Measurements from ENCODE around the gene SLC45A1.

The SLC45A1 gene

DNA sequence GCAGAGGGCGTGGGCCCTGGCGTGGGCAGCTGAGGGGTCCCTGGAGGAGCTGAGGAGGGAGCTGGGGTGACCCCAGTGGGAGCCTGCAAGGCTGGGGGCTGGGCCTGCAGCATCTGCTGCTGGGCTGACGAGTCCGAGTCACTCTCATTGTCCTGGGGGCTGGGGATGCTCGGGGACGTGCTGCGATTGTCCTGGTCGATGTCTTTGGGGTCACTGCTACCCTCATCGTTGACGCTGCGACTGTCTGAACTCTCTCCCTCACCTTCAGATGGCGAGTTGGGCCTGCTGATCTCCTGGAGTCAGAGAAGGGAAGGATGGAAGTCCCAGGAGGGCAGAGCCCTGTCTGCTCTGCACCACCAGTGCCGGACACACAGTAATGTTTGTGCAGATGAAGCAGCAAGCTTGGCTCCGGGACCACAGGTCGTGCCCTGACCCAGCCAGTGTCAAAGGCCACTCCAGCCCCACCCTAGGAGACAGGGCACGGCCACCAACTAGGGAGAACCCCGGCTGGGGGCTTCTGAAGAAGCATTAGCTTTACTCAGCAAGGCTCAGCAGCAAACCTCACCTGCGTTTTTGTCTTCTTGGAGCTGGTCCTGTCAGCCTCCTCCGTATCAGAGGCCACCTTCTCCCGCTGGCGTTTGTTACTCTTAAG lies 43.4 kb downstream of the SLC45A1 start:
- no peaks in the 10 kb centered on the region for H3K9me3 ChIP-seq (ENCODE audit: control insufficient read depth, low read length)
- H3K9ac ChIP-seq, result no peak overlapping the region
- no peaks in the 10 kb centered on the region for H3K27me3 ChIP-seq (ENCODE audit: control insufficient read depth, insufficient read depth, low read length)
- TF ChIP-seq, protein P1, sequence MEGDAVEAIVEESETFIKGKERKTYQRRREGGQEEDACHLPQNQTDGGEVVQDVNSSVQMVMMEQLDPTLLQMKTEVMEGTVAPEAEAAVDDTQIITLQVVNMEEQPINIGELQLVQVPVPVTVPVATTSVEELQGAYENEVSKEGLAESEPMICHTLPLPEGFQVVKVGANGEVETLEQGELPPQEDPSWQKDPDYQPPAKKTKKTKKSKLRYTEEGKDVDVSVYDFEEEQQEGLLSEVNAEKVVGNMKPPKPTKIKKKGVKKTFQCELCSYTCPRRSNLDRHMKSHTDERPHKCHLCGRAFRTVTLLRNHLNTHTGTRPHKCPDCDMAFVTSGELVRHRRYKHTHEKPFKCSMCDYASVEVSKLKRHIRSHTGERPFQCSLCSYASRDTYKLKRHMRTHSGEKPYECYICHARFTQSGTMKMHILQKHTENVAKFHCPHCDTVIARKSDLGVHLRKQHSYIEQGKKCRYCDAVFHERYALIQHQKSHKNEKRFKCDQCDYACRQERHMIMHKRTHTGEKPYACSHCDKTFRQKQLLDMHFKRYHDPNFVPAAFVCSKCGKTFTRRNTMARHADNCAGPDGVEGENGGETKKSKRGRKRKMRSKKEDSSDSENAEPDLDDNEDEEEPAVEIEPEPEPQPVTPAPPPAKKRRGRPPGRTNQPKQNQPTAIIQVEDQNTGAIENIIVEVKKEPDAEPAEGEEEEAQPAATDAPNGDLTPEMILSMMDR (IDR thresholded peaks at IDR 0.05), result no peak
- no peak overlapping the region for H2AFZ ChIP-seq
- no peak overlapping the region for H3K27ac ChIP-seq
- H3K4me3 ChIP-seq (ENCODE audit: low read depth, low read length), result no peak overlapping the region
- no peaks in the 10 kb centered on the region for H3K36me3 ChIP-seq (ENCODE audit: control insufficient read depth, insufficient read depth, low read length)
- H3K4me1 ChIP-seq, result peaks cover 9% of the 10 kb centered on the region
- no peaks in the 10 kb centered on the region for H3K79me2 ChIP-seq
- no peak overlapping the region for H3K4me2 ChIP-seq (ENCODE audit: low read length)

DNA sequence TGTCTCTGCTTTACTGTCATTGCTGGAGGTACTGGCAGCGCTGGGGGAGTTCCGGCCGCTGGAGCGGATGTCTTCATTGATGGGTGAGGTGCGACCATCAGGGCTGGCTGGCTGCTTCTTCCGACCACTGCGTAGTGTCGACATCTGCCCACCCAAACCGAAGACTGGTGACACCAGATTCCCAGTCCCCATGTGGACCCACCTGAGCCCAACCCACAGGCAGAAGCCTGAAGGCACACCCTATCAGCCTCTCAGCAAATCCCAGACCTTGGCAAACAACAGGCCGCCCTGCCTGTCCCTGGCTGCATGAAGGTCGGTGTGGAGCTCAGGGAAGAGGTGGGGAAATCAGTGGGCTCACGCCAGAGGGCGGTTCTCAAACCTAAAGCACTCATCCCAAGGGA lies 44.8 kb downstream of the SLC45A1 start:
- H2AFZ ChIP-seq, result no peak overlapping the region
- H3K9me3 ChIP-seq (ENCODE audit: control insufficient read depth, low read length), result no peaks in the 10 kb centered on the region
- no peaks in the 10 kb centered on the region for H3K27me3 ChIP-seq (ENCODE audit: control insufficient read depth, insufficient read depth, low read length)
- H3K27ac ChIP-seq, result no peak overlapping the region
- H3K36me3 ChIP-seq (ENCODE audit: control insufficient read depth, insufficient read depth, low read length), result no peaks in the 10 kb centered on the region
- H3K79me2 ChIP-seq, result no peaks in the 10 kb centered on the region
- H3K4me3 ChIP-seq (ENCODE audit: low read depth, low read length), result no peak overlapping the region
- H3K9ac ChIP-seq, result no peak overlapping the region
- H3K4me2 ChIP-seq (ENCODE audit: low read length), result peak overlapping the region; percentile 22
- TF ChIP-seq, protein P1 (IDR thresholded peaks at IDR 0.05), result no peak
- H3K4me1 ChIP-seq, result peaks cover 11% of the 10 kb centered on the region

DNA sequence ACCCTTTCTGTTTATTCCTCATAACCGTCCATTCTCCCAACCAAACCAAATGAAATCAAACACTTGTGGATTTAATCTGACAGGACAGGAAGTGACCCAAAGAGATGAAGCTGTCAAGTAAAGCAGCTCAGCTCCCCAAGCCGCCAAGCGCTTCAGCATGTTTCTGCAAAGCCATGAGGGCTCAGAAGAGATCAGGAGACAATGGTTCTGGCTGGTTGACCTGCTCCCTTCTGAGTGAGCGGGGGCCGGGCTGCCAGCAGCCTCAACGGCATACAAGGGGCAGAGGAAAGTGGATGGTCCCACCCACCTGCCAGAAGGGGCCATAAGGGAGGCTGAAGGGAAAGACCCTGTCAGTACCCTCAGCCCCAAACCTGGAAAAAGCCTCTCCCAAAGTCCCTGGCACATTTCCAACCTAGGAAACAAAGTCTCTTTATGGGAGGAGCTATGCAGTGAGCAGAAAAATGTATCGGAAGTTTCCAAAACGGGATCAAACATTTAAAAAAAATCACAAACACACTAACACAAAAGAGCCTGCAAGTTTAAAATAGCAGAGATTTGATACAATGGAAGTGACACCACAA lies 45.4 kb downstream of the SLC45A1 start:
- TF ChIP-seq, protein P1 (IDR thresholded peaks at IDR 0.05), result no peak
- Histone ChIP-seq H3K4me3 (ENCODE audit: low read depth, low read length) (no peak overlapping the region), H3K9ac (no peak overlapping the region), H2AFZ (no peak overlapping the region), H3K79me2 (no peaks in the 10 kb centered on the region), H3K9me3 (ENCODE audit: control insufficient read depth, low read length) (no peaks in the 10 kb centered on the region), H3K27ac (peak overlapping the region; percentile 32), H3K4me2 (ENCODE audit: low read length) (peak overlapping the region; percentile 22), H3K4me1 (peaks cover 16% of the 10 kb centered on the region), H3K27me3 (ENCODE audit: control insufficient read depth, insufficient read depth, low read length) (no peaks in the 10 kb centered on the region), H3K36me3 (ENCODE audit: control insufficient read depth, insufficient read depth, low read length) (no peaks in the 10 kb centered on the region)

DNA sequence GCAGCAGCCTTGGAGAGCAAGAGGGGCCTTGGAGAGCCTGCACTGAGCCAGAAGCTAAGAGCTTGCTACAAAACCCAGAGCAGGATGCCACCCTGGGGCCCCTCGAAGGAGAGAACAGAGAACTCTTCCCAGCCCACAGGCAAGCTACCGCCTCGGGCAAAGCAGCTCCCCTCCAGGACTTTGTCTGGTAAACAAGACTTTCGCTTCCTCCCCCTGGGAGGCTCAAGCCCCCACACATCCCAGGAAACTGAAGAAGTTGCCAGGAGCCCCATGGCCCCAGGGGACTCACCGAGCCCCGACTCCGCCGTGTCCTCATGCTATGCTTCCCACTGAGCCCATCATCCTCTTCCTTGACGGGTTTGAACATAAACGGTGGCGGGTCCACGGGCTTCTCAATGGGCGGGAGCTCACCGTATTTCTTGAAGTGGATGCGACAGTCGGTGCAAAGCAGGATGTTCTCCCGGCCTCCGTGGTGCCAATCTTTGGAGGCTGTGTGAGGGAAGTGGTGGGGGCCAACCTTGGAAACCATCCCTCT lies 45.9 kb downstream of the SLC45A1 start:
- Histone ChIP-seq H3K27ac (no peak overlapping the region), H3K9ac (no peak overlapping the region), H3K79me2 (no peaks in the 10 kb centered on the region), H3K27me3 (ENCODE audit: control insufficient read depth, insufficient read depth, low read length) (no peaks in the 10 kb centered on the region), H2AFZ (no peak overlapping the region), H3K4me2 (ENCODE audit: low read length) (peak overlapping the region; percentile 8), H3K36me3 (ENCODE audit: control insufficient read depth, insufficient read depth, low read length) (no peaks in the 10 kb centered on the region), H3K4me3 (ENCODE audit: low read depth, low read length) (no peak overlapping the region), H3K9me3 (ENCODE audit: control insufficient read depth, low read length) (no peaks in the 10 kb centered on the region), H3K4me1 (peaks cover 16% of the 10 kb centered on the region)
- TF ChIP-seq, protein P1 (IDR thresholded peaks at IDR 0.05), result no peak
